Activated CD4-positive, alpha-beta T cell treated with anti-CD3 and anti-CD28 coated beads for 24 hours (primary cell): ENCODE measurements around the gene CSF1R.

Experiments used
- DNase-seq, 2 donors: peaks; one replicate each; pipeline ENCODE4 v3.0.0-alpha.2; 2020; ENCODE audit warnings: low read depth in 2 of 2

CSF1R gene

GRCh38 chr5:150069672-150070627 is 16.4 kb downstream of the CSF1R start:
- no peak for DNase-seq

GRCh38 chr5:150068961-150069645 is 17.3 kb downstream of the CSF1R start:
- DNase-seq = no peak

- DNase-seq = no peak
Measured at GRCh38 chr5:150068472-150068871, 17.9 kb downstream of the CSF1R start.

GRCh38 chr5:150068071-150068470 is 18.3 kb downstream of the CSF1R start:
- no peak for DNase-seq

GRCh38 chr5:150067405-150067960 is 18.9 kb downstream of the CSF1R start:
- no peak for DNase-seq

GRCh38 chr5:150066901-150067396 is 19.4 kb downstream of the CSF1R start:
- DNase-seq = no peak

GRCh38 chr5:150066436-150066835 is 19.9 kb downstream of the CSF1R start:
- DNase-seq = no peak

GRCh38 chr5:150065886-150066285 is 20.5 kb downstream of the CSF1R start:
- DNase-seq = no peak

GRCh38 chr5:150065346-150065745 is 21.0 kb downstream of the CSF1R start:
- DNase-seq = no peak

- DNase-seq = no peak
Measured at GRCh38 chr5:150064681-150065220, 21.6 kb downstream of the CSF1R start.

GRCh38 chr5:150063638-150064037 is 22.7 kb downstream of the CSF1R start:
- DNase-seq = no peak

GRCh38 chr5:150062216-150062922 is 24.0 kb downstream of the CSF1R start:
- no peak for DNase-seq

GRCh38 chr5:150061538-150061995 is 24.8 kb downstream of the CSF1R start:
- DNase-seq = no peak

- no peak for DNase-seq
Measured at GRCh38 chr5:150060471-150060870, 25.9 kb downstream of the CSF1R start.

- DNase-seq = no peak
Measured at GRCh38 chr5:150059623-150060022, 26.7 kb downstream of the CSF1R start.

GRCh38 chr5:150058480-150059126 is 27.8 kb downstream of the CSF1R start:
- no peak for DNase-seq

GRCh38 chr5:150057996-150058395 is 28.4 kb downstream of the CSF1R start:
- DNase-seq = no peak

- no peak for DNase-seq
Measured at GRCh38 chr5:150057511-150057910, 28.8 kb downstream of the CSF1R start.

- no peak for DNase-seq
Measured at GRCh38 chr5:150057052-150057451, 29.3 kb downstream of the CSF1R start.

- DNase-seq = no peak
Measured at GRCh38 chr5:150056075-150056443, 30.3 kb downstream of the CSF1R start.
